G401 (cell line): Measurements from ENCODE around the gene EEF2. TPM values are rescaled to one million over a fixed set of nuclear protein-coding genes. Genes with fewer than 3 reads are reported as not detected.

Experiments
- total RNA-seq: library from RNA; depleted of rRNA; stranded (reverse); fragments of >200 nt; shearing (Covaris generic); gene quantifications from 2 replicates; pipeline ENCODE4 v1.2.3, GENCODE V29; 2014; rRNA removed

EEF2 gene
- total RNA-seq, 1 experiment from 2014 or later: 3,263 TPM

Other genes with a start within 250 kb of the EEF2 start
- gene APBA3, start 223.8 kb downstream of the EEF2 start, total RNA-seq: 18.2 and 27.1 TPM in 2 replicates
- 60.7 and 66.3 TPM in 2 replicates for gene MRPL54, start 222.8 kb downstream of the EEF2 start, total RNA-seq
- gene RAX2, start 213.2 kb downstream of the EEF2 start, total RNA-seq: 0.37 TPM in 1 of 2 replicates, not detected in the other
- 18.5 and 31.4 TPM in 2 replicates for gene MATK, start 199.1 kb downstream of the EEF2 start, total RNA-seq
- 22.5 and 49.8 TPM in 2 replicates for gene ZFR2, start 116.4 kb downstream of the EEF2 start, total RNA-seq
- gene ATCAY, start 104.8 kb downstream of the EEF2 start, total RNA-seq: 0.18 and 0.44 TPM in 2 replicates
- 22.0 and 27.8 TPM in 2 replicates for gene NMRK2, start 52.4 kb downstream of the EEF2 start, total RNA-seq
- gene DAPK3, start 14.4 kb downstream of the EEF2 start, total RNA-seq: 171 and 247 TPM in 2 replicates
- 24.7 and 45.7 TPM in 2 replicates for gene PIAS4, start 22.3 kb upstream of the EEF2 start, total RNA-seq
- 12.8 and 13.3 TPM in 2 replicates for gene ZBTB7A, start 81.4 kb upstream of the EEF2 start, total RNA-seq
- gene MAP2K2, start 138.7 kb upstream of the EEF2 start, total RNA-seq: 370 and 376 TPM in 2 replicates
- not detected in 2 replicates for gene CREB3L3, start 168.2 kb upstream of the EEF2 start, total RNA-seq
- 17.2 and 21.8 TPM in 2 replicates for gene SIRT6, start 197.1 kb upstream of the EEF2 start, total RNA-seq
- gene ANKRD24, start 197.2 kb upstream of the EEF2 start, total RNA-seq: 3.8 and 4.4 TPM in 2 replicates
- 1.8 and 5.4 TPM in 2 replicates for gene EBI3, start 244.1 kb upstream of the EEF2 start, total RNA-seq